NCI-H187 (cell line): Measurements from ENCODE around the gene H1-8.
"Not testable (repeated sequence)": the region's sequence is repeated elsewhere in the genome, so short reads cannot be mapped to it uniquely, and the experiment has no call there.

Source experiments
- DNase-seq, 2 experiments: peaks; one replicate each; lab custom pipeline; 2025; lab: John Stamatoyannopoulos, UW

The H1-8 gene

DNA sequence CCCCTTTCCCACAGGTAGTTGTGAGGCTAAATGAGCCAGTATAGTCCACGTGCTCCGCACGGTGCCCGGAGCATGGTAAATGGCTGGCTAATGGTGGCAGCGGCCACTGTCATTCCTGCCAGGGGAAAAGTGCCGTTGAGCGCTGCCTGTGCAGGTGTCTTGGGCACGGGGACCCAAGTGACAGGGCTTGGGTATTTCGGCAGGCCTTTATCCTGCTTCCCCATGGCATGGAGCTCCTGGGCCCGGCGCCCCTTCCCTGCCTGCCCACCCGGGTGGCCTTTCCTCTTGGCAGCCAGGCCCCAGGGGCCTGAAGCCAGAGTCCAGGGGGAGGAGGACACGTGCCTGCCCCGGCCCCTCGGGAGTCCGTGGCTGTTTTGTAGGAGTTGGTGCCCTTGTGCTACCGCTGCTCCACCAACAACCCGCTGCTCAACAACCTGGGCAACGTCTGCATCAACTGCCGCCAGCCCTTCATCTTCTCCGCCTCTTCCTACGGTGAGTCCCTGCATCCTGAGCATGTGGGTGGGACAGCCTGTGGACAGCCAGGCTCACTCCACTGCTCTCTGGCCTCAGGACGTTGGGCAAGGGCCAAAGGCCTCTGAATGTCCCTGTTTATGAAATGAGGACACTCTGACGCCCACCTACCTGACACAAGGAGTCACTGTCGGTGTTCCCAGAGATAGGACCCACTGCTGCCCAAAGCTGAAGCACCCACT lies 27.7 kb upstream of the H1-8 start:
- DNase-seq = not testable (repeated sequence)

DNA sequence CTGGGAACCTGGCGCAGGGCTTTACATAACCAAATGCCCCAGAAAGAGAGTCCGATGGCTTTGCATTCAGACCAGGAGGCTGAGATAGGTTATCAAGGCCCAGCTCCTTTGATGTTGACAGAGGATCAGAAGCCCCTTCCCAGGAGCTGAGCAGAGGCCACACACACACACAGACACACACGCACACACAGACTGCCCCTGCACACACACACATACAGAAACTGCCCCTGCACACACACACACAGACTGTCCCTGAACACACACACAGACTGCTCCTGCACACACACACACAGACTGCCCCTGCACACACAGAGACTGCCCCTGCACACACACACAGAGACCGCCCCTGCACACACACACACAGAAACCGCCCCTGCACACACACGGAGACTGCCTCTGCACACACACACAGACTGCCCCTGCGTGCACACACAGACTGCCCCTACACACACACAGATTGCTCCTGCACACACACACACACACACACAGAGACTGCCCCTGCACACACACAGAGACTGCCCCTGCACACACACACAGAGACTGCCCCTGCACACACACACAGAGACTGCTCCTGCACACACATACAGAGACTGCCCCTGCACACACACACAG lies 27.0 kb upstream of the H1-8 start:
- not testable (repeated sequence) for DNase-seq

DNA sequence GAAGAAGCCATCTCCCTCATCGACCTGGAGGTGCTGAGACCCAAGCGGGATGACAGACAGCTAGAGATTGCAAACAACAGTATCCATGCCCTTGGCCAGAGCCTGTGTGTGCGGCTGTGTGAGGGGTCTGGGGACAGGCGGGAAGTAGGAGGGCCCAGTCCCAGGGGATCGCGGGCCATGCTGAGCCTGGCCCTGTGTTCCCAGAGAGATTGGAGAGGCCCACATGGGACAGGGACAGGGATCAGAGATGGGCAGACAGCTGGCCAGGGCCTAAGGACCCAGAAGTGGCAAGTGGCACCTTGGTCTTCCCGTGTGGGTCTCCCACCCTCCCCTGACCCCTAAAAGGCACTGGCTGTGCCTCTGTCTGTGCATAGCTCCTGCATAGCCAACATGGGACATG lies 25.5 kb upstream of the H1-8 start:
- no peak for DNase-seq

DNA sequence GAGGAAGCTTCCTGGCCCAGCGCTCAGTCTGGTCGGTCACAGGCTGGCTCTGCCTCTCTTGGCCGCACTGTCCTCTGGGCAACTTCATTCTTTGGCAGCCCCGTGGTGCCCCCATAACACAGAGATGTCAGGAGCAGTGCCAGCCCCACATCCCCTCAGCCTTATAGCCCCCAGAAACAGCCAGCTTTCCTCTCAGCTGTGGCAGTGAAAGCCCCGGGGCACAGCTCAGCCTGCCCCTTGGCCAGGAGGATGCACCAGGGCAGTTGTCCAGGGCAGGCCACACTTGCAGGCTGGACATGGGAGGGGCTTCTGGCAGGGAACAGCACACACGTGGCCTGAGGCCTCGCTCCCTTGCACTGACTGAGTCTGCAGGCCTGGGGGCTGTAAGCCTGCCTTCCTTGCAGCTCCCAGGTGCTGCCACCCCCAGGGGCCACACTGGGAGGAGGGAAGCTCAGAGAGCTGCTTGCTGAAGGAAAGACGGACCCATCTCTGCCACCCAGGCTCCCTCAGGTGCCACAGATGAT lies 24.9 kb upstream of the H1-8 start:
- no peak for DNase-seq

DNA sequence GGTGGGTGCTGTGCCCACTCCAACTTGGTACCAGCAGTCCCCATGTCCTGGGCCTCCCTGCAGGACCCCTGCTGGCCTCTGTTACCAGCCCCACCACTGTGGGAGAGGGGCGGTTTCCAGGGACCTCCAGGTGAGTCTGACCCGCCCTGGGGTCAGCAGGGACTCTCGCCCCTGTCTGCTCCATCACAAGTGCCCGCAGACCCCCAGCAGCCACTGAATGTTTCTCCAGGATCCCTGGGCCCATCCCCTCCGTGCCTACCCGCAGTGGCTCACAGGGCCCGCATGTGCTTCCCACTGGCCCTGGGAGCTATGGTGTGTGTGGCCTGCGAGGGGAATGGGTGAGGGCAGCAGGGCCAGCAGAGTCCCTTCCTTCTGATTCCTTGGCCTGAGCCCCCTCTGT lies 24.4 kb upstream of the H1-8 start:
- no peak for DNase-seq

DNA sequence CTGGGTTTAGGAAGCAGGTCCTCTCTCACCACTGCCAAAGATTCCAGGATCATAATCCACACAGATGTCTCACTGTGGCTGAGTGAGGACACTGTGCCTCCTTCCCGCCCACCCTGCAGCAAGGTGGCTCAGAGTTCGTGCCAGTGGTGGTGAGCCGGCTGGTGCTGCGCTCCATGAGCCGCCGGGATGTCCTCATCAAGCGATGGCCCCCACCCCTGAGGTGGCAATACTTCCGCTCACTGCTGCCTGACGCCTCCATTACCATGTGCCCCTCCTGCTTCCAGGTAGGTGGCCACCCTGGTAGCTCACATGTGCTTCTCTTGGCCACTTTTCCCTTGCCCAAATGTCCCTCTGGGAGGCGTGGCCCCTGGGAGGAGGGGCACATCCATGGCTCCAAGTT lies 23.5 kb upstream of the H1-8 start:
- no peak for DNase-seq

DNA sequence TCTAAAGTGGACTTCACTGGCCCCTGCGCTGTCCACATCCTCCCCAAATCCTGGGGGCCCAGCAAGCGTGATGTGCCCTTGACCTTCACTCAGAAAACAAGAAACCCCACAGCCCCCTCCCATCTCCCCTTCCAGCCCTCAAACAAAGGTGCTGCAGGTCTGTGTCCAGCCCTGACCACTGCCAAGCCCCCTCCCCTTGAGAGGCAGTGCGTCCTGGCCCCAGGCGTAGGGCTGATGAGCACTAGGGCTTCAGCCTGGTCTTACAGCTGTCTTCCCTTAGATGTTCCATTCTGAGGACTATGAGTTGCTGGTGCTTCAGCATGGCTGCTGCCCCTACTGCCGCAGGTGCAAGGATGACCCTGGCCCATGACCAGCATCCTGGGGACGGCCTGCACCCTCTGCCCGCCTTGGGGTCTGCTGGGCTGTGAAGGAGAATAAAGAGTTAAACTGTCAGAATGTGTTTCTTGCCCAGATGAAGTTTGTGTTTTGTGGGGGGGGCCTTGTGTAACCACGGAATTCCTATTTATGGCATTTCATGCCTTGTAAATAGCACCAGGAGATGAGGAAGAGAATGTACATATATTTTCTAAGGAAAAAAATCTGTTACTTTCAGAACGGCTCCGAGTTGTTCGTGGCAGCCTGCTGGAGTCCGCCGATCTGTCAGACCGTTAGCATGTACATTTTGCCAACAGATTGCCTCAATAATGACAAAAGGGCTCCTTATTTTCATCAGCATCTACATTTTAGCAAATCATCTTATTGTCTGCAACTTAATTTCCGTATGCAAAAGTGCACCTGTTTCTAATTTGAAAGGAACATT lies 22.9 kb upstream of the H1-8 start:
- no peak for DNase-seq

DNA sequence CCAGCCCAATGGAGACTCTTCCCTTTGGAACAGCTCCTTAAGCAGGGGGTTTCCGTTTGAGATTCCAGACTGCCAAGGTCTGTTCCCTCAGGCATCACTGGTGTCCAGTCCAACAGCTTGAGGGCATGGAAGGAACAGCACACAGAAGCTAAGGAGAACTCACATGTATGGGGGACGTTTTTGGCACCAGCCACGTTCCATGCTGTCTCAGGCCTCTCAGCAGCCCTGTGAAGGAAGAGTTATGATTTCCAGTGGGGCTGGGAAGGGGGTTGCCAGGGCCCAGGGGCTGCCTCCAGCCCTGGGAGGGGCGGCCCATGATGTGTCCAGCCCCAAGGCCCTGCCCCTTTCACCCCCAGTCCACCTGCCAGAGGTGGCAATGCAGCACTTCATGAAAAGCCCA lies 22.0 kb upstream of the H1-8 start:
- no peak for DNase-seq

DNA sequence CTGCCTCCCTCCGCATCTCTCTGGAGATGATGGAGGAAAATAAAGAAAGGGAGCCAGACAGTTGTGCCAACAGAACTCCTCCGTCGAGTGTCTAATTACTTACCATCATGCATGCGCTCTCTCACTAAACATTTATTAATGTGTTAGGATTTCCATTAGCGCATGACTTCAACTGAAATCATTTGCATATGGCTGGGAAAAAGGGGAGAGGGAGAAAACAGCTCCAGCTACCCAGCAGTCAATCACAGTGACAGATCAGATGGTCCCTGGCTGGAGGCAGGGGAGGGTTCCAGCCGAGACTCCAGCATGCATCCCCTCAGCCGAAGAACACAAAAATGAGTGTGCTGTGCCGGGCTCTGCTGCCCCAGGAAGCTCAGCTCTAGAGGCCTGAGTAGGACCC lies 21.4 kb upstream of the H1-8 start:
- no peak for DNase-seq

DNA sequence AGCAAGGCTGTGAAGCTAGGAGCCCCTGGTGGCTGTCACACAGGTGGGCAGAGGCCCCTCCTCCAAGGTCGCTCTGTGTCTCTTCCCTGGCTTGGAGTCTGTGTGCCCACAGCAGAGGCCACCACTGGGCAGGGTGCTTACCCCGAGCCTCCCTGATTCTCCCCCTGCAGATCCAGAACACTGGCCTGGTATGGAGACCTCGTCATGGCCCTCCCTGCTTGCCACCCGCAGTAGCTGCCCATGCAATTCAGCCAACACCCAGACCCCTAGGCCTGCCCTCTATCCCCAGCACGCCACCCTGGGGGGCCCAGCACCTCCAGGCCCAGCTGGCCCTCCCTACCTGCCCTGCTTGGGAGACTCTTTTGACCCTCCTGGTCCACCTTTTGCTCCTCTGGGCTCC lies 20.0 kb upstream of the H1-8 start:
- DNase-seq = no peak

DNA sequence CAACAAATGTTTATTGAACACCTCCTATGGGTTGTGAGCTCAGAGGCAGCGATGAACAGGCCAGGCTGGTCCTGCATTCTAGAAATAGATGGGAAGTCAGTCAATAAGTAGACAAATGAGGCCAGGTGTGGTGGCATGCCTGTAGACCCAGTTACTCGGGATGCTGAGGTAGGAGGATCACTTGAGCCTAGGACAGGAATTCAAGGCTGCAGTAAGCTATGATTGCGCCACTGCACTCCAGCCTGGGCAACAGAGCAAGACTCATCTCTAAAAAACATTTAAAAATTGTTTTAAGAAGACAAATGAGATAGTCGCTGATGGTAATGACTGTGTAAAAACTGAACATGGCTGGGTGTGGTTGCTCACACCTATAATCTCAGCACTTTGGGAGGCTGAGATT lies 18.9 kb upstream of the H1-8 start:
- no peak for DNase-seq

DNA sequence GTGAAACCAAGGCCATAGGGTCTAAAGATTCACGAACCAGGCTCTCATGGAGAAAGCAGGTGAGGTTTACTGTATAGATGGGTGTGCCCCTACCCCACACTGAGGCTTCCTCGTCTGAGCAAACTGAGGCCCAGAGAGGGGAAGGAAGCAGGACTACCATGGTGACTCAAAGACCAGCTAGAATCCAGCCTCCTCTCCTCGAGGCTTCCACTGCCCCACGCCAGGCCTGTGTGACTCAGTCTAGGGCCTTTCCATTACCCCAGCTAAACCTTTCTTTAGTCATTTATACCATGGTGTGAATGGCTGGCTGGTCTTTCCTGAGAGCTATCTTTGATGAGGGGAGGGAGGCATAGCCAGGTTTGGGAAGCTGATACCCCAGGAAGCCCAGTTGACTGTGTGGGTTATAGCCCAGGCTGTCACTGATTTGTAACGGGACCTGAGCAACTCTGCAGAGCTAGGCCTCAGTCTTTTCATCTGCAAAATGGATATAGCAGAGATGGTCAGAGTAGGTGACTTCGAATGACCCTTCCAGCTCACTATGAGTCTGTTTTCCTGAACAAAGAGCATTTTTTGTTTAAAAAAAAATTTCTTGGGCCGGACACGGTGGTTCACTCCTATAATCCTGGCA lies 17.5 kb upstream of the H1-8 start:
- DNase-seq = no peak

DNA sequence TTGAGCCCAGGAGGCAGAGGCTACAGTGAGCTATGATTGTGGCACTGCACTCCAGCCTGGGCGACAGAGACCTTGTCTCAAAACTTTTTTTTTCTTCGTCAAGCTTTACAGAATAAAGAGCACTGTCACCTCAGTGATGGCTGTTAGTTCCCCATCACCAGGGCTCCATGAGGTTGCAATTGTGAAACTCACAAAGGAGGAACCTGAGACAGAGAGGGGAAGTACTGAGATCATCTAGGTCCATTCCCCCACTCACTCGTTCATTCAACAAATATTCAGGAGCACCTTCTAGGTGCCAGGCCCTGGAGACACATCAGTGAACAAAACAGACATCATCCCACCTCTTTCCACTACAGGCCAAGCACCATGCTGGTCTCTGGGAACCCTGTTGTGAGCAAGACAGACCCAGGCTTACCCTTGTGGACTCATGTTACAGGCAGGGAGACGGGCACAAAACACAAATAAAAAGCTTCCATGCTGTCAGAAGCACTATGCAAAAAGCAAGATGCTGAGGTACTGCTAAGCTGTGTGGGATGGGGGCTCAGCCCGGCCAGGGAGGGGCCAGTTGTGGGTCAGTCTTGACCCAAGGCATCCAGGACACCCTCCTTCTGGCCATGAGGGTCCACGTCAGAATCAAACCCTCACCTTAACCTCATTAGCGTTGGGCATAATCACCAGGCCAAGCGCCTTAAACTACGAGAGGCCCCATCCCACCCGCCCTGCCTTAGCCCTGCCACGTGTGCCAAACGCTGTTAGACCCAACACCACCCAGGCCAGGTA lies 16.7 kb upstream of the H1-8 start:
- no peak for DNase-seq

DNA sequence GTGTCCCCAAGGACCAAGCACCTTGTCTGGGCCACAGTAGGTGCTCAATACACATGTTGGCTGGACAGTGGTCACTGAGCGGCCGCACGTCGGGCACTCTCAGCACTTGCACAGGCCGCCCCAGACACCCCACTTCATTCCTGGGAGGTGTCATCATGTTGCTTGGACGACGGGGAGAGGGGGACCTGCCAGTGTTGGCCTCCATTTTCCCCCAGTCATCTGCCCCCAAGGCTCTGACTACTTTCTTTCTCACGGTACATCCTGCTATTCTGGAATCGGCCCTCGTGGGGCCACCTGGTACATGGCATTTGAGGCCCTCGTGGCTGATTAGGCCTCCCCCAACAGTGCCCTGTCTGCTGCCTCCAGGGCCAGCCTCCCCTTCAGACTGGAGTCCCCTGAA lies 15.7 kb upstream of the H1-8 start:
- DNase-seq = no peak

DNA sequence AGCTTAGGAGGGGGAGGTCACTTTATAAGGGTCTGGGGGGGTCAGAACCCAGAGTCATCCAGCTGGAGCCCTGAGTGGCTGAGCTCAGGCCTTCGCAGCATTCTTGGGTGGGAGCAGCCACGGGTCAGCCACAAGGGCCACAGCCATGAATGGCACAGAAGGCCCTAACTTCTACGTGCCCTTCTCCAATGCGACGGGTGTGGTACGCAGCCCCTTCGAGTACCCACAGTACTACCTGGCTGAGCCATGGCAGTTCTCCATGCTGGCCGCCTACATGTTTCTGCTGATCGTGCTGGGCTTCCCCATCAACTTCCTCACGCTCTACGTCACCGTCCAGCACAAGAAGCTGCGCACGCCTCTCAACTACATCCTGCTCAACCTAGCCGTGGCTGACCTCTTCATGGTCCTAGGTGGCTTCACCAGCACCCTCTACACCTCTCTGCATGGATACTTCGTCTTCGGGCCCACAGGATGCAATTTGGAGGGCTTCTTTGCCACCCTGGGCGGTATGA lies 14.3 kb upstream of the H1-8 start, which contains the start of gene RHO:
Gene RHO (plus strand): TSS at position 51 of the 512 bp plus-strand sequence. CDS start 95 bp downstream, at position 146.
- DNase-seq = no peak

DNA sequence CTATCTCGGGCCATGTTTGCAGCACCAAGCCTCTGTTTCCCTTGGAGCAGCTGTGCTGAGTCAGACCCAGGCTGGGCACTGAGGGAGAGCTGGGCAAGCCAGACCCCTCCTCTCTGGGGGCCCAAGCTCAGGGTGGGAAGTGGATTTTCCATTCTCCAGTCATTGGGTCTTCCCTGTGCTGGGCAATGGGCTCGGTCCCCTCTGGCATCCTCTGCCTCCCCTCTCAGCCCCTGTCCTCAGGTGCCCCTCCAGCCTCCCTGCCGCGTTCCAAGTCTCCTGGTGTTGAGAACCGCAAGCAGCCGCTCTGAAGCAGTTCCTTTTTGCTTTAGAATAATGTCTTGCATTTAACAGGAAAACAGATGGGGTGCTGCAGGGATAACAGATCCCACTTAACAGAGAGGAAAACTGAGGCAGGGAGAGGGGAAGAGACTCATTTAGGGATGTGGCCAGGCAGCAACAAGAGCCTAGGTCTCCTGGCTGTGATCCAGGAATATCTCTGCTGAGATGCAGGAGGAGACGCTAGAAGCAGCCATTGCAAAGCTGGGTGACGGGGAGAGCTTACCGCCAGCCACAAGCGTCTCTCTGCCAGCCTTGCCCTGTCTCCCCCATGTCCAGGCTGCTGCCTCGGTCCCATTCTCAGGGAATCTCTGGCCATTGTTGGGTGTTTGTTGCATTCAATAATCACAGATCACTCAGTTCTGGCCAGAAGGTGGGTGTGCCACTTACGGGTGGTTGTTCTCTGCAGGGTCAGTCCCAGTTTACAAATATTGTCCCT lies 13.4 kb upstream of the H1-8 start:
- DNase-seq = no peak

DNA sequence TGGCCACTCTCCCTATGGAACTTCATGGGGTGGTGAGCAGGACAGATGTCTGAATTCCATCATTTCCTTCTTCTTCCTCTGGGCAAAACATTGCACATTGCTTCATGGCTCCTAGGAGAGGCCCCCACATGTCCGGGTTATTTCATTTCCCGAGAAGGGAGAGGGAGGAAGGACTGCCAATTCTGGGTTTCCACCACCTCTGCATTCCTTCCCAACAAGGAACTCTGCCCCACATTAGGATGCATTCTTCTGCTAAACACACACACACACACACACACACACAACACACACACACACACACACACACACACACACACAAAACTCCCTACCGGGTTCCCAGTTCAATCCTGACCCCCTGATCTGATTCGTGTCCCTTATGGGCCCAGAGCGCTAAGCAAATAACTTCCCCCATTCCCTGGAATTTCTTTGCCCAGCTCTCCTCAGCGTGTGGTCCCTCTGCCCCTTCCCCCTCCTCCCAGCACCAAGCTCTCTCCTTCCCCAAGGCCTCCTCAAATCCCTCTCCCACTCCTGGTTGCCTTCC lies 12.7 kb upstream of the H1-8 start:
- no peak for DNase-seq

DNA sequence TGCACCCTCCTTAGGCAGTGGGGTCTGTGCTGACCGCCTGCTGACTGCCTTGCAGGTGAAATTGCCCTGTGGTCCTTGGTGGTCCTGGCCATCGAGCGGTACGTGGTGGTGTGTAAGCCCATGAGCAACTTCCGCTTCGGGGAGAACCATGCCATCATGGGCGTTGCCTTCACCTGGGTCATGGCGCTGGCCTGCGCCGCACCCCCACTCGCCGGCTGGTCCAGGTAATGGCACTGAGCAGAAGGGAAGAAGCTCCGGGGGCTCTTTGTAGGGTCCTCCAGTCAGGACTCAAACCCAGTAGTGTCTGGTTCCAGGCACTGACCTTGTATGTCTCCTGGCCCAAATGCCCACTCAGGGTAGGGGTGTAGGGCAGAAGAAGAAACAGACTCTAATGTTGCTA lies 12.2 kb upstream of the H1-8 start:
- no peak for DNase-seq

DNA sequence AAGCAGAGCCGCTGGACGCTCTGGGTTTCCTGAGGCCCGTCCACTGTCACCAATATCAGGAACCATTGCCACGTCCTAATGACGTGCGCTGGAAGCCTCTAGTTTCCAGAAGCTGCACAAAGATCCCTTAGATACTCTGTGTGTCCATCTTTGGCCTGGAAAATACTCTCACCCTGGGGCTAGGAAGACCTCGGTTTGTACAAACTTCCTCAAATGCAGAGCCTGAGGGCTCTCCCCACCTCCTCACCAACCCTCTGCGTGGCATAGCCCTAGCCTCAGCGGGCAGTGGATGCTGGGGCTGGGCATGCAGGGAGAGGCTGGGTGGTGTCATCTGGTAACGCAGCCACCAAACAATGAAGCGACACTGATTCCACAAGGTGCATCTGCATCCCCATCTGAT lies 11.3 kb upstream of the H1-8 start:
- no peak for DNase-seq

DNA sequence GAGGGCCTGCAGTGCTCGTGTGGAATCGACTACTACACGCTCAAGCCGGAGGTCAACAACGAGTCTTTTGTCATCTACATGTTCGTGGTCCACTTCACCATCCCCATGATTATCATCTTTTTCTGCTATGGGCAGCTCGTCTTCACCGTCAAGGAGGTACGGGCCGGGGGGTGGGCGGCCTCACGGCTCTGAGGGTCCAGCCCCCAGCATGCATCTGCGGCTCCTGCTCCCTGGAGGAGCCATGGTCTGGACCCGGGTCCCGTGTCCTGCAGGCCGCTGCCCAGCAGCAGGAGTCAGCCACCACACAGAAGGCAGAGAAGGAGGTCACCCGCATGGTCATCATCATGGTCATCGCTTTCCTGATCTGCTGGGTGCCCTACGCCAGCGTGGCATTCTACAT lies 10.7 kb upstream of the H1-8 start:
- DNase-seq = no peak
